Subcutaneous abdominal adipose tissue (tissue), 5 donors: ENCODE measurements around the gene MYRF.

Experiments used
- H3K27ac ChIP-seq: one replicate; pipeline ENCODE4 v1.7.0; 2013; ENCODE audit warnings: low read depth, mild to moderate bottlenecking, inconsistent platforms, low read length, moderate library complexity
- H3K27me3 ChIP-seq, 5 donors: one replicate each; pipeline ENCODE4 v1.7.0; 2013; ENCODE audit warnings: low read length in 5 of 5, inconsistent platforms in 1 of 5; ENCODE audit not compliant: control insufficient read depth in 5 of 5, insufficient read depth in 4 of 5
- H3K36me3 ChIP-seq, 5 donors: one replicate each; pipeline ENCODE4 v1.7.0; 2013; ENCODE audit warnings: low read length in 5 of 5; ENCODE audit not compliant: control insufficient read depth in 5 of 5, insufficient read depth in 5 of 5
- H3K4me1 ChIP-seq, 5 donors: one replicate each; pipeline ENCODE4 v1.7.0; 2013; ENCODE audit warnings: low read length in 5 of 5, mild to moderate bottlenecking in 3 of 5, moderate library complexity in 1 of 5; ENCODE audit not compliant: control insufficient read depth in 5 of 5, insufficient read depth in 5 of 5
- H3K4me3 ChIP-seq, 5 donors: one replicate each; pipeline ENCODE4 v1.7.0; 2013; ENCODE audit warnings: low read length in 5 of 5, low read depth in 1 of 5
- H3K9ac ChIP-seq, 5 donors: one replicate each; pipeline ENCODE4 v1.7.0; 2013; ENCODE audit warnings: low read length in 5 of 5, mild to moderate bottlenecking in 4 of 5, moderate library complexity in 3 of 5
- H3K9me3 ChIP-seq, 5 donors: one replicate each; pipeline ENCODE4 v1.7.0; 2013; ENCODE audit warnings: low read length in 5 of 5; ENCODE audit not compliant: control insufficient read depth in 5 of 5
- donor health status: healthy.
- donor health status: healthy.
- donor health status: healthy.
- donor health status: healthy.
- donor health status: healthy.

The MYRF gene

DNA sequence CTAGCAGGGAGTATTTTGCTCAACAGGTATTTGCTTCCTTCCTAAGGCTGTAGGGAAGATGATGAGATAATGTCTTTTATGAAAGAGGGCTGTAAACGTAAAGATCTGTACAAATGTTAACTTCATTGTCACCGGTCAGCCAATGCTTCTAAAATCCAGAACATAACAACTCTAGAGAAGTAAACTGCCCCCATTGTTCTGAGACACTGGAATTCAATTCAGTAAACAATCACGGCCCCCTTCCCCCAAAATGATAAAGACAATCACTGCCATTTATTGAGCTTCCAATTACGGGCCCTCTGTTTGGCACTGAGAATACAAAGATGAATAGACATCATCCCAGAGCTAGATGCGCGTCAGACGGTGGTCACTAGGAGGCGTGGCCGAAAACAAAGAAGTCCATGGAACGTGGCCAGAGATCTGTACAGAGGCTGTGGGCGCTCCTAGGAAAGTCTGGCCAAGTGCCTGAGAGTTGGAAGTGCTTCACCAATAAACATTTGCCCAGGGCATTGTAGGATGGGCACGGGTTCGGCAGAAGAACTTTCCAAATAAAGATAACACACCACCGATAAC lies 39.4 kb downstream of the MYRF start:
- Histone ChIP-seq H3K27me3 (no peaks in the 10 kb centered on the region), H3K4me1 (peaks cover 0 to 25% (median 19%) of the 10 kb centered on the region in 5 donors), H3K36me3 (peaks cover 0 to 49% (median 41%) of the 10 kb centered on the region in 5 donors), H3K27ac (peak overlapping the region; percentile 93), H3K9me3 (no peaks in the 10 kb centered on the region), H3K9ac (peak overlapping the region; percentile 81 to 99 (median 92)), H3K4me3 (peak overlapping the region; percentile 81 to 96 (median 90))

DNA sequence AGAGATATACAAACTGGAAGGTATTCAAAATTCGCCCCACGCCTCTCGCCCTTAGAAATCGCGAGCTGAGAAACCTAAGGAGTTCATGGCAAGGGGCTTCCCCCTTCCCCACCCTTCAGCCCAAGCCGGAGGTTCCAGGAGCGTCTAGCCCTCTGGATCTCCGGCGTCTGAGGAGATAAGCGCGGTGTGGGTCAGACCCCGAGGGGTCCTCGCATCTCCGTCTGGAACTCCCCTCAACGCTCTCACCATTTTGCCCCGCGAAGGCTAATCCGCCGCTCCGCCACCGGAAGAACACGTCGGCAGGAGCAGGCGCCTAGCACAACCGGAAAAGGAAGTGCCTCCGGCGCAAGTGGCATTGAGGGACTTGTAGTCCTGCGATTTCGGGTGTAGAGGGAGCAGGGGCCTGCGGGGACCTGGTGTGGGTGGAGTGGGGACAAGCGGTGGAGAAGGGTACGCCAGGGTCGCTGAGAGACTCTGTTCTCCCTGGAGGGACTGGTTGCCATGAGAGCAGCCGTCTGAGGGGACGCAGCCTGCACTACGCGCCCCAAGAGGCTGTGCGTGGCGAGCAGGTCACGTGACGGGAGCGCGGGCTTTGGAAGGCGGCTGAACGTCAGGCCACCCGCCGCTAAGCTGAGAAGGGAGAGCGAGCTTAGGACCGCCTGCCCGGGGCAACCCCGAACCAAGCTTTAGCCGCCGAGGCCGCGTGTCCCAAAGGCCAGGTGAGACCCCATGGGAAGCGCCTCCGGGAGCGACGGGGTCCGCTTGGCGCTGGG lies 40.1 kb downstream of the MYRF start, which contains the start of the genes FEN1 and TMEM258:
TSS of gene FEN1 (plus strand) at position 602 of the 773 bp plus-strand sequence. CDS start 2,451 bp downstream, outside the sequence.
TSS of gene TMEM258 (minus strand) at position 290 of the 773 bp plus-strand sequence. CDS start at position 249, 41 bp downstream.
- Histone ChIP-seq H3K9ac (peak within 1 kb of the TSS; percentile 81 to 99 (median 92)), H3K27ac (peak within 1 kb of the TSS; percentile 93), H3K36me3 (peaks cover 0 to 42% (median 34%) of the 10 kb centered on the region in 5 donors), H3K4me1 (peaks cover 0 to 29% (median 19%) of the 10 kb centered on the region in 5 donors), H3K9me3 (no peaks in the 10 kb centered on the region), H3K4me3 (peak within 1 kb of the TSS; percentile 81 to 96 (median 90)), H3K27me3 (no peaks in the 10 kb centered on the region)

DNA sequence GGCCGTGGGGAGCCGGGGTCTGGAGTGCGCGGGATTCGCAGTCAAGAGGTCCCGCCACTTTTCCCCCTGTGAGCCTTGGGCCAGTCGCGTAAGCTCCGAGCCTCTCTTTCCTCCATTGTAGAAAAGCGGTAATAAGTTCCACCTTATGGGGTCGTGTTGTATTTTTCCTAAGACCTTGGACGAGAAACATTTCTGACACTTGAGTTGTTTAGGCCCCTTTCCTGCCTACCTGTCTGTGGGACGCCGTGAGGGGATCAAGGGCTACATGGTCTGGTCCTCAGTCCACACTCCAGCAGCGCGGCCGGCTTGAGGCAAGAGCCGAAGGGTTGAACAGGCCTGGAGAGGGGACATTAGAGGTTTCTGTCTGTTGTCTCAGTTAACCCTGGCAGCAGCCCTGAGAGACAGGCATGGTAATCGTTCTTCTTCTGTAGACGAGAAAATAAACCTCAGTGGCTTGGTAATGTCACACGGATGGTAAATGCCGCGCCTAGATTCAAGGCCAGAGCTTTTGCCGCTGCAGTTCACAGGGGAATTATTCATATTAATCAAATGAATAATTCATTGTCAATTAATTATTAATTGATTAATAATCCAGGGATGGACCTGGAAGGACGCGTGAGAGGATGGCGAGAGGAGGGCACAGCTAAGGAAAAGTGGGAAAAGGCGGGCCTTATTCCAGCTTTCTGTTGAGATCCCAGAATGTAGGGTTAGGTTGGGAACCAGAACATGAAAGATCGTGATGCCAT lies 40.8 kb downstream of the MYRF start:
- Histone ChIP-seq H3K9me3 (no peaks in the 10 kb centered on the region), H3K36me3 (peaks cover 0 to 34% (median 27%) of the 10 kb centered on the region in 5 donors), H3K27me3 (no peaks in the 10 kb centered on the region), H3K4me3 (peak overlapping the region; percentile 81 to 96 (median 89)), H3K9ac (peak overlapping the region in 4 of 5 donors; percentile 81 to 99 (median 92)), H3K27ac (peak overlapping the region; percentile 93), H3K4me1 (peaks cover 0 to 30% (median 19%) of the 10 kb centered on the region in 5 donors)

DNA sequence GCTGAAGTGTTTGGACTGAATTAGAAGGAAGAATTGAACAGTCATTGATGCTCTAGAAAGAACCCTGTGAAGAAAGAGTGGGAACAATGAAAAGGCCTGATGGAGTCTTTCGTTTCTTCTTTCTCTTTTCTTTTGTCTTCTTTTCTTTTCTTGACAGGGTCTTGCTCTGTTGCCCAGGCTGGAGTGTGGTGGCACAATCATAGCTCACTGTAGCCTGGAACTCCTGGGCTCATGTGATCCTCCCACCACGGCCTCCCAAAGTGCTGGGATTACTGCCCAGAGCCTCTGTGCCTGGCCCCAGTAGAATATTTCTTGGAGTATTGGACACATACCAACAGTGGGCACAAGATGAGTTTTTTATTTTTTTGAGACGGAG lies 41.4 kb downstream of the MYRF start:
- Histone ChIP-seq H3K9me3 (no peaks in the 10 kb centered on the region), H3K4me3 (no peak overlapping the region), H3K4me1 (peaks cover 0 to 30% (median 19%) of the 10 kb centered on the region in 5 donors), H3K27me3 (no peaks in the 10 kb centered on the region), H3K36me3 (peaks cover 0 to 29% (median 23%) of the 10 kb centered on the region in 5 donors), H3K27ac (no peak overlapping the region), H3K9ac (peak overlapping the region in 3 of 5 donors; percentile 81 to 93 (median 92))

DNA sequence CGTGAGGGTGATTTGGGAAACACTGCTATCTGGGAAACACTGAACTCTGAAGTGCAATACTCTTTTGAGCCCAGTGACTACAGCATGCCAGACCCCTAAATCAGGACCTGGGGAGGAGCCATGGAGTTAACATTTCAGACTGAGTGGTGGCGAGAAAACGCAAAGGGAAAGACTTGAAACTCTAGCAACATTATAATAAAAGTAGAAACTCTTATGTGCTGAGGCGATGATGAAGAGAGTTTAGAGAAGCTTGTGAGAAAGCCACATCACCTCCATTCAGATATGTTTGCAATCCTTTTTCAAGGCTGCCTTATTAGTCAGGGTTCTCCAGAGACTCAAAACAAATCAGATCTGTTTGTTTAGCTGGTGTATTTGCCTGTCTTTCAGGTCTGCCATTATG lies 42.1 kb downstream of the MYRF start:
- no peak overlapping the region for H3K4me3 ChIP-seq
- no peak overlapping the region for H3K9ac ChIP-seq
- H3K4me1 ChIP-seq = peaks cover 0 to 30% (median 19%) of the 10 kb centered on the region in 5 donors
- no peaks in the 10 kb centered on the region for H3K27me3 ChIP-seq
- no peaks in the 10 kb centered on the region for H3K9me3 ChIP-seq
- H3K36me3 ChIP-seq = peaks cover 0 to 21% (median 16%) of the 10 kb centered on the region in 5 donors
- H3K27ac ChIP-seq = no peak overlapping the region

DNA sequence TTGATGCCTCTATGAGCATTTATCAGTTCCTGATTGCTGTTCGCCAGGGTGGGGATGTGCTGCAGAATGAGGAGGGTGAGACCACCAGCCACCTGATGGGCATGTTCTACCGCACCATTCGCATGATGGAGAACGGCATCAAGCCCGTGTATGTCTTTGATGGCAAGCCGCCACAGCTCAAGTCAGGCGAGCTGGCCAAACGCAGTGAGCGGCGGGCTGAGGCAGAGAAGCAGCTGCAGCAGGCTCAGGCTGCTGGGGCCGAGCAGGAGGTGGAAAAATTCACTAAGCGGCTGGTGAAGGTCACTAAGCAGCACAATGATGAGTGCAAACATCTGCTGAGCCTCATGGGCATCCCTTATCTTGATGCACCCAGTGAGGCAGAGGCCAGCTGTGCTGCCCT lies 43.0 kb downstream of the MYRF start:
- H3K4me3 ChIP-seq = no peak overlapping the region
- H3K9me3 ChIP-seq = no peaks in the 10 kb centered on the region
- no peaks in the 10 kb centered on the region for H3K27me3 ChIP-seq
- peaks cover 0 to 13% (median 7%) of the 10 kb centered on the region in 5 donors for H3K36me3 ChIP-seq
- no peak overlapping the region for H3K27ac ChIP-seq
- peaks cover 0 to 30% (median 19%) of the 10 kb centered on the region in 5 donors for H3K4me1 ChIP-seq
- no peak overlapping the region for H3K9ac ChIP-seq

DNA sequence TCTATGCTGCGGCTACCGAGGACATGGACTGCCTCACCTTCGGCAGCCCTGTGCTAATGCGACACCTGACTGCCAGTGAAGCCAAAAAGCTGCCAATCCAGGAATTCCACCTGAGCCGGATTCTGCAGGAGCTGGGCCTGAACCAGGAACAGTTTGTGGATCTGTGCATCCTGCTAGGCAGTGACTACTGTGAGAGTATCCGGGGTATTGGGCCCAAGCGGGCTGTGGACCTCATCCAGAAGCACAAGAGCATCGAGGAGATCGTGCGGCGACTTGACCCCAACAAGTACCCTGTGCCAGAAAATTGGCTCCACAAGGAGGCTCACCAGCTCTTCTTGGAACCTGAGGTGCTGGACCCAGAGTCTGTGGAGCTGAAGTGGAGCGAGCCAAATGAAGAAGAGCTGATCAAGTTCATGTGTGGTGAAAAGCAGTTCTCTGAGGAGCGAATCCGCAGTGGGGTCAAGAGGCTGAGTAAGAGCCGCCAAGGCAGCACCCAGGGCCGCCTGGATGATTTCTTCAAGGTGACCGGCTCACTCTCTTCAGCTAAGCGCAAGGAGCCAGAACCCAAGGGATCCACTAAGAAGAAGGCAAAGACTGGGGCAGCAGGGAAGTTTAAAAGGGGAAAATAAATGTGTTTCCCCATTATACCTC lies 43.6 kb downstream of the MYRF start:
- Histone ChIP-seq H3K4me1 (peaks cover 0 to 29% (median 19%) of the 10 kb centered on the region in 5 donors), H3K27ac (no peak overlapping the region), H3K36me3 (peaks cover 0 to 12% (median 7%) of the 10 kb centered on the region in 5 donors), H3K27me3 (no peaks in the 10 kb centered on the region), H3K9me3 (no peaks in the 10 kb centered on the region), H3K4me3 (no peak overlapping the region), H3K9ac (no peak overlapping the region)

DNA sequence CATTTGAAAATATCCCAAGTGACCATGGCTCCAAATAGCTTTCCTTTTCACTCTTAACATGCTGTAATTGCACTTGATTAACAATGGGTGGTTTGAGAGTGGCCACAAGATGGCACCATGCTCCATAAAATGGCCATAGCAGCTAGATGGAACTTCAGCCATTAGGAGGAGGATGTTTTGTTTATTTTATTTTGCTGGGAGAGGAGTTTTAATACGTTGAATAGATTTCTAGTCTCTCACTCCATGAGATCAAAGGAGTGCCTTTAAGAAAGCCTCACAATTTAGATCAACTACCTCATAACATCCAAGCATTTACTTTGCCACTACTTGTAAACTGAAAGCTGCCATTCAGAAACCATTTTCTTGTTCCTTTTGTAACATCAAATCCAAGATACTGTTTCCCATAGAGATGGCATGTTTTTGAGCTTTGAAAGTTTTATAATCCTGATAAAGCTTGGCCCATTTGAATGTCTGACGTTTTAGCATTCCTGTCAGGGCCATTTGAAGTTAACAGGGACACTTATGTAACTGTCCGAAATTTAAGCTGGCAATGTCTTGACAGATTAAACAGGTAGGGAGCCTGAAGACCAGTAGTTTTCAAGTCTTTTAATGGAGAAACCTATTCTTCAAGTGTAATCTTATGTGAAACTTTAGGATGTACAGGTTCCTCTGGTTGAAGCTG lies 45.0 kb downstream of the MYRF start:
- Histone ChIP-seq H3K36me3 (peaks cover 0 to 22% (median 15%) of the 10 kb centered on the region in 5 donors), H3K27ac (peak overlapping the region; percentile 13), H3K9me3 (no peaks in the 10 kb centered on the region), H3K4me3 (no peak overlapping the region), H3K27me3 (no peaks in the 10 kb centered on the region), H3K9ac (peak overlapping the region in 1 of 5 donors; percentile 22), H3K4me1 (peaks cover 0 to 16% (median 10%) of the 10 kb centered on the region in 5 donors)

DNA sequence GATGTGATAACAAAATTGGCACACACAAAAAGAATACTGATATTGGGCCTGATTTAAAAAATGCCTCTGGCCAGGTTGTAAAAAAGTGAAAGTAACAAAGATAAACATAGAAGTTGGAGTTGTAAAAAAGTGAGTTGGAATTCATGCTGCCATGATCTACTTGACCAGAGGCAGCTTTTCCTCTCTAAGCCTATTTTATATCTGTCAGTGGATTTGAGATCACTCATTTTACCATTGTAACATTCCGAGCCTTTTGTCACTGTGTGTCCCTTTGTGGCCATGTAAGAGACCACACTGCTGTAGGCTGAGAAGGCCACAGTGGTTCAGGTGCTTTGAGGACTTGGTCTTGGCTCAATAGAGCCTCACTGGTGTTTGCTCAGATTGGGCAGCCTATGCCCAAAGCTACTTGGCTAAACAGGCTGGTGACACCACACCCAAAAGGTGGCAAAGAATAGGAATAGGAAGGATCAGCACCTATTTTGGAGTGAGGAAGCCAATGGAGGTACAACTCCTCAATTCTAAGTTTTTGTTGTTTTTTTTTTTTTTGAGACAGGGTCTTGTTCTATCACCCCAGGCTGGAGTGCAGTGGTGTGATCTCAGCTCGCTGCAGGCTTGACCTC lies 47.3 kb downstream of the MYRF start:
- H3K4me1 ChIP-seq = peaks cover 0 to 10% (median 0%) of the 10 kb centered on the region in 5 donors
- H3K9ac ChIP-seq = no peak overlapping the region
- no peaks in the 10 kb centered on the region for H3K27me3 ChIP-seq
- peaks cover 0 to 40% (median 36%) of the 10 kb centered on the region in 5 donors for H3K36me3 ChIP-seq
- no peak overlapping the region for H3K27ac ChIP-seq
- H3K4me3 ChIP-seq = no peak overlapping the region
- H3K9me3 ChIP-seq = no peaks in the 10 kb centered on the region
